Ishikawa (cell line): ENCODE results near the gene SCYL1.

Source experiments
- CEBPB ChIP-seq: IDR thresholded peaks from 2 replicates; pipeline ENCODE4 v1.6.1; 2012
- CREB1 ChIP-seq: IDR thresholded peaks from 2 replicates; pipeline ENCODE4 v1.6.1; 2012; ENCODE audit warnings: low read depth
- EGR1 ChIP-seq: IDR thresholded peaks from 2 replicates; pipeline ENCODE4 v1.6.1; 2012
- EP300 ChIP-seq: IDR thresholded peaks from 2 replicates; pipeline ENCODE4 v1.6.1; 2012; ENCODE audit warnings: borderline replicate concordance
- FOXM1 ChIP-seq: IDR thresholded peaks from 2 replicates; pipeline ENCODE4 v1.6.1; 2012; ENCODE audit warnings: low read depth, borderline replicate concordance
- NFIC ChIP-seq: IDR thresholded peaks from 2 replicates; pipeline ENCODE4 v1.6.1; 2012
- RAD21 ChIP-seq: IDR thresholded peaks from 2 replicates; pipeline ENCODE4 v1.6.1; 2012; ENCODE audit warnings: low read depth
- TAF1 ChIP-seq: IDR thresholded peaks from 2 replicates; pipeline ENCODE4 v1.6.1; 2012; ENCODE audit warnings: low read depth, mild to moderate bottlenecking
- TCF12 ChIP-seq: IDR thresholded peaks from 2 replicates; pipeline ENCODE4 v1.6.1; 2012; ENCODE audit warnings: low read depth
- TEAD4 ChIP-seq: IDR thresholded peaks from 2 replicates; pipeline ENCODE4 v1.6.1; 2012
- YY1 ChIP-seq: IDR thresholded peaks from 2 replicates; pipeline ENCODE4 v1.6.1; 2012; ENCODE audit warnings: low read depth
- ZBTB7A ChIP-seq: IDR thresholded peaks from 2 replicates; pipeline ENCODE4 v1.6.1; 2012; ENCODE audit warnings: low read depth
- TF ChIP-seq, protein P1 (sequence below): IDR thresholded peaks from 2 replicates; pipeline ENCODE4 v1.6.1; 2012; ENCODE audit warnings: low read depth, mild to moderate bottlenecking
- TF ChIP-seq, protein P2 (sequence below): IDR thresholded peaks from 2 replicates; pipeline ENCODE4 v1.6.1; 2012
- TF ChIP-seq, protein P3 (sequence below): IDR thresholded peaks from 2 replicates; pipeline ENCODE4 v1.6.1; 2012

The SCYL1 gene

DNA sequence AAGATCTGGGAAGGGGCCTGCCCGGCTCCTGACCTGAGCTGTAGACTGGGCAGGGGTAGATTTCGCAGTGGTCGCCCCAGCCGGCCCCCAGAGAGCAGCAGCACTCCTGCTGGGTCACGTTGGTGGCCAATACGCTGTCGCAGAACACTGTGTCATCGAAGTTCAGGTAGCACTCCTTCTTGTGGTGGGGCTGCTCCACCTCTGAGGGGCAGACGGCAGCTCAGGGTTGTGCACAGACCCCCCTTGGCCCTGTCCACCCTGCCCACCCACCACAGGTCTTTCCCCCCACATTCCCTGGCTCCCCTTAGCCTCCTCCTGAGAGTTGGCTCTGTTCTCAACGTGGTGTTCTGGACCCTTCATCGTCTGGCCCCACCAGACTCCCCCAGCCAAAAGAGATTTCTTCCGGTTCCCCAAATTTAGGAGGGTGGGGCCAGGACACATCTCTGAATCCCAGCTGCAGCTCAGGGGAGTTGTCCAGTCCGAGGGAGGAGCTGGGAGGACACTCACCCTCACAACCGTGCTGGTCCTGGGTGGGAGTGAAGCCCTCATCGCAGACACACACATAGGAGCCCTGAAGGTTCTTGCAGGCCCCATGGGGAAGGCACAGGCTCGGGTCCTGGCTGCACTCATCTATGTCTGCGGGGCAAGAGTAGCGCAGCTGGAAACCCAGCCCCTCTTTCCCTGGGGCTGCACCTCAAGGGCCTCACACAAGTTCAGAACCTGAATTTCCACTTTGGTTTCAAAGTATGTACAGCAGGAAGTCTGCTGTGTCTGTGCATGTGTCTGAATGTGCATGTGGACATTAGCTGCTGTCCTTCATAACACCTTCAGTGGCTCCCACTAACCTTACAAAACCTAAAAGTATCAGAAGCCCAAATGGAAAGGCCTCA is 16.5 kb downstream of the SCYL1 start:
- no peak for TF ChIP-seq CEBPB
- TF ChIP-seq ZBTB7A: no peak; the same call in 1 of the 2 replicates
- TF ChIP-seq, protein P1, sequence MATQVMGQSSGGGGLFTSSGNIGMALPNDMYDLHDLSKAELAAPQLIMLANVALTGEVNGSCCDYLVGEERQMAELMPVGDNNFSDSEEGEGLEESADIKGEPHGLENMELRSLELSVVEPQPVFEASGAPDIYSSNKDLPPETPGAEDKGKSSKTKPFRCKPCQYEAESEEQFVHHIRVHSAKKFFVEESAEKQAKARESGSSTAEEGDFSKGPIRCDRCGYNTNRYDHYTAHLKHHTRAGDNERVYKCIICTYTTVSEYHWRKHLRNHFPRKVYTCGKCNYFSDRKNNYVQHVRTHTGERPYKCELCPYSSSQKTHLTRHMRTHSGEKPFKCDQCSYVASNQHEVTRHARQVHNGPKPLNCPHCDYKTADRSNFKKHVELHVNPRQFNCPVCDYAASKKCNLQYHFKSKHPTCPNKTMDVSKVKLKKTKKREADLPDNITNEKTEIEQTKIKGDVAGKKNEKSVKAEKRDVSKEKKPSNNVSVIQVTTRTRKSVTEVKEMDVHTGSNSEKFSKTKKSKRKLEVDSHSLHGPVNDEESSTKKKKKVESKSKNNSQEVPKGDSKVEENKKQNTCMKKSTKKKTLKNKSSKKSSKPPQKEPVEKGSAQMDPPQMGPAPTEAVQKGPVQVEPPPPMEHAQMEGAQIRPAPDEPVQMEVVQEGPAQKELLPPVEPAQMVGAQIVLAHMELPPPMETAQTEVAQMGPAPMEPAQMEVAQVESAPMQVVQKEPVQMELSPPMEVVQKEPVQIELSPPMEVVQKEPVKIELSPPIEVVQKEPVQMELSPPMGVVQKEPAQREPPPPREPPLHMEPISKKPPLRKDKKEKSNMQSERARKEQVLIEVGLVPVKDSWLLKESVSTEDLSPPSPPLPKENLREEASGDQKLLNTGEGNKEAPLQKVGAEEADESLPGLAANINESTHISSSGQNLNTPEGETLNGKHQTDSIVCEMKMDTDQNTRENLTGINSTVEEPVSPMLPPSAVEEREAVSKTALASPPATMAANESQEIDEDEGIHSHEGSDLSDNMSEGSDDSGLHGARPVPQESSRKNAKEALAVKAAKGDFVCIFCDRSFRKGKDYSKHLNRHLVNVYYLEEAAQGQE: no peak
- TF ChIP-seq EGR1: no peak
- no peak for TF ChIP-seq TAF1
- TF ChIP-seq, protein P2, sequence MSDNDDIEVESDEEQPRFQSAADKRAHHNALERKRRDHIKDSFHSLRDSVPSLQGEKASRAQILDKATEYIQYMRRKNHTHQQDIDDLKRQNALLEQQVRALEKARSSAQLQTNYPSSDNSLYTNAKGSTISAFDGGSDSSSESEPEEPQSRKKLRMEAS: no peak
- no peak for TF ChIP-seq EP300
- no peak for TF ChIP-seq TEAD4
- no peak for TF ChIP-seq RAD21
- no peak for TF ChIP-seq FOXM1
- no peak for TF ChIP-seq TCF12
- no peak for TF ChIP-seq NFIC
- no peak for TF ChIP-seq CREB1
- TF ChIP-seq, protein P3, sequence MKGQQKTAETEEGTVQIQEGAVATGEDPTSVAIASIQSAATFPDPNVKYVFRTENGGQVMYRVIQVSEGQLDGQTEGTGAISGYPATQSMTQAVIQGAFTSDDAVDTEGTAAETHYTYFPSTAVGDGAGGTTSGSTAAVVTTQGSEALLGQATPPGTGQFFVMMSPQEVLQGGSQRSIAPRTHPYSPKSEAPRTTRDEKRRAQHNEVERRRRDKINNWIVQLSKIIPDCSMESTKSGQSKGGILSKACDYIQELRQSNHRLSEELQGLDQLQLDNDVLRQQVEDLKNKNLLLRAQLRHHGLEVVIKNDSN: no peak
- no peak for TF ChIP-seq YY1

DNA sequence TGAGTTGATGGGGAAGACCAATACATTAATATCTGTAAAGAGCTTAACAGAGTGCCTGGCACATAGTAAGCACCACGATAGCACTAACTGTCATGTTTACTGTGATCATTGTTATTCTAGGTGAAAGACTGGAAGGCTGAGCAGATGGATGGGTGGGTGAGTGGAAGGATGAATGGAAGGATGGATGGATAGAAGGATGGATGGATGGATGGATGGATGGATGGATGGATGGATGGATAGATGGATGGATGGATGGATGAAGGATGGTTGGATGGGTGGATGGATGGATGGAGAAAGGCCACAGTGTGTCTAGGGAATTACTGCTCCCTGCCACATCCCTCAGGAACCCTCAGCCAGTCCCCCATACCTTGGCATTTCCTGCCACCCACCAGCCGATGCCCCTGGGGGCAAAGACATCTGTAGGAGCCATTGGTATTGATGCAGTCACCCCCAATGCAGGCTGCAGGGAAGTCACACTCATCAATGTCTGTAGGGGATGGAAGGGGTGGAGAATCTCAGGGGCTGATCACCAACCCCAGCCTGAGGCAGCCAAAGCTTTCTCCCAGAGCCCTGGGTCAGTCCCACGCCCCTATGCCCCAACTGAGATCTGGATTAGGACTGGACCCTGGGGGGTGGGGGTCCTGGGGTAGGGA is 18.0 kb downstream of the SCYL1 start:
- TF ChIP-seq, protein P2: no peak
- TF ChIP-seq, protein P1: no peak
- TF ChIP-seq NFIC (no peak), FOXM1 (no peak), RAD21 (no peak), EGR1 (no peak), TAF1 (no peak), YY1 (no peak), TCF12 (no peak), CEBPB (no peak), CREB1 (no peak), TEAD4 (no peak), EP300 (no peak), ZBTB7A (no peak)
- TF ChIP-seq, protein P3: no peak

DNA sequence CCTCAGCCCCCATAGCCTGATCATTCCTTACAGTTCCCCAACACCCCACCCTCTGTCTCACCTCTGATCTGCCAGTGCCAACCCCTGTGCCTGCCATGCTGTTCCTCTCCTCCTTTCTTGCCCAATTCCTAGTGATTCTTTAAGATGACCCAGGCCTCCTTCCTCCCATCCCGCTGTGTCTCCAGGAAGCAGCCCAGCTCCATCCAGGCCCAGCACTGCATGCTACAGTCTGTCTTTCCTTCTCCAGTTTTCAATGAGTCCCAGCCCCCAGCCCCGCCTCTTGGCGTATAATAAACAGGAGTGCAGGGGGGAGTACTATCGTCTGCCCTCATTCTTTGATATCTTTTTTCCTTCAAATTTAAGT is 21.0 kb downstream of the SCYL1 start:
- TF ChIP-seq TAF1: no peak
- no peak for TF ChIP-seq CEBPB
- no peak for TF ChIP-seq RAD21
- TF ChIP-seq, protein P2: no peak
- TF ChIP-seq EP300: no peak
- no peak for TF ChIP-seq ZBTB7A

DNA sequence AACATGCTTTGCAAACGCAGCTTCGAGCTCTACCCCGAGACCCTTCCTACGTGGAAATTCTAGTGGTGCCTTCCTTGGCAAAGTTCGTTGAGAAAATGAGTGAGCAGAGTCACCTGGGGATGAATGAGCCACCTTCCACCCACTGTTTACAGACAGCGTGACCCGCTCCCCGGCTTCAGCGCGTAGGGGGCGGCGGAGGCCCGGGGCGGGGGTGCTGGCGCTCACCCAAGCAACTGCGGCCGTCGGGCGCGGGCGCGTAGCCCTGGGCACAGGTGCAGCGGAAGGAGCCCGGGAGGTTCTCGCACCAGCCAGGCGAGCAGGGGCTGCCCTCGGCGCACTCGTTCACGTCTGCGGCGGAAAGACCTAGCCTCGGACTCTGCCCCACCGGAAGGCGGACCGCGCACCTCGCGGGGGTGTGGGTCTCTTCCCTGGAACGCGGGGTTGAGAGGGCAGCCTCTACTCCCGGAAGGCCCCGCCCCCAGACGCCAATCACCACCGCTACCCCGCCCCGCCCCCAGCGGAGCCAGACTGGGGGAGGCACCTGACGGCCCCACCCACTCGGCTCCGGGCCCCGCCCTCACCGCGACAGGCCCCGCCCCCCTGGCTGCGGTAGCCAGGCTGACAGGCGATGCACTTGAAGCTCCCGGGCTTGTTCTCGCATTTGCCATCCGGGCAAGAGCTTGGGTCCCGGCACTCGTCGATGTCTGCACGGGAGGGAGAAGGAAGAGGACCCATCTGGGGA is 21.5 kb downstream of the SCYL1 start:
- peak; percentile 75 for TF ChIP-seq NFIC
- TF ChIP-seq, protein P3: 0 out of 2 replicates have a peak, but pooled peaks have one; percentile 11
- peak; percentile 21; the same call in 1 of the 2 replicates for TF ChIP-seq EP300
- TF ChIP-seq ZBTB7A: peak; percentile 58
- peak; percentile 47; the same call in 1 of the 2 replicates for TF ChIP-seq EGR1
- TF ChIP-seq RAD21: no peak
- TF ChIP-seq TEAD4: peak; percentile 17; the same call in 1 of the 2 replicates
- TF ChIP-seq TCF12: peak; percentile 56; the same call in 1 of the 2 replicates
- no peak for TF ChIP-seq CREB1
